Osteoblast (primary cell): ENCODE data around the gene DUS1L. TPM values are rescaled to one million over a fixed set of nuclear protein-coding genes. Genes with fewer than 3 reads are reported as not detected.

Experiments used
- DNase-seq: peaks from one replicate; pipeline ENCODE4 v3.0.0; 2011; ENCODE audit warnings: low spot score, mixed read lengths; ENCODE audit not compliant: insufficient read length; ENCODE audit errors: missing footprints
- H2AFZ ChIP-seq: 2 replicates; pipeline ENCODE4 v1.6.0; 2011; ENCODE audit warnings: mild to moderate bottlenecking, low read length
- H3K27ac ChIP-seq: 2 replicates; pipeline ENCODE4 v1.5.1; 2011; ENCODE audit warnings: mild to moderate bottlenecking, low read depth, low read length, moderate library complexity
- H3K27me3 ChIP-seq: 2 replicates; pipeline ENCODE4 v1.6.0; 2012; ENCODE audit warnings: mild to moderate bottlenecking, control low read depth, inconsistent platforms, low read length, moderate library complexity; ENCODE audit not compliant: insufficient read depth
- H3K36me3 ChIP-seq: 2 replicates; pipeline ENCODE4 v1.5.1; 2011; ENCODE audit warnings: mild to moderate bottlenecking, low read length, control low read depth, moderate library complexity; ENCODE audit not compliant: insufficient read depth
- H3K4me1 ChIP-seq: 2 replicates; pipeline ENCODE4 v1.5.1; 2011; ENCODE audit warnings: mild to moderate bottlenecking, low read length, control low read depth, moderate library complexity; ENCODE audit not compliant: insufficient read depth
- H3K4me2 ChIP-seq: 2 replicates; pipeline ENCODE4 v1.6.0; 2011; ENCODE audit warnings: mild to moderate bottlenecking, low read length; ENCODE audit not compliant: insufficient read depth
- H3K4me3 ChIP-seq: fragments of 200-600 bp; sonication (generic); 3 replicates; pipeline ENCODE4 v1.5.1; 2012; ENCODE audit warnings: mild to moderate bottlenecking, low read length, inconsistent platforms; ENCODE audit not compliant: insufficient read depth
- H3K79me2 ChIP-seq: 2 replicates; pipeline ENCODE4 v1.6.0; 2012; ENCODE audit warnings: mild to moderate bottlenecking, low read length, control low read depth, inconsistent platforms; ENCODE audit not compliant: insufficient read depth
- H3K9me3 ChIP-seq: 2 replicates; pipeline ENCODE4 v1.5.1; 2011; ENCODE audit warnings: low read depth, low read length, control low read depth
- H4K20me1 ChIP-seq: 2 replicates; pipeline ENCODE4 v1.6.0; 2012; ENCODE audit warnings: mild to moderate bottlenecking, low read length, control low read depth; ENCODE audit not compliant: insufficient read depth
- total RNA-seq: library from RNA; depleted of rRNA; stranded (reverse); fragments of >200 nt; gene quantifications from 2 replicates; pipeline ENCODE4 v1.2.3, GENCODE V29; 2012
- TF ChIP-seq, protein P1 (sequence below): IDR thresholded peaks from 2 replicates; pipeline ENCODE4 v1.5.1; 2011; ENCODE audit warnings: mild to moderate bottlenecking, low read depth, low read length, moderate library complexity; ENCODE audit errors: extremely low read depth

Gene DUS1L
- total RNA-seq, 1 donor = 43.8 TPM

DNA sequence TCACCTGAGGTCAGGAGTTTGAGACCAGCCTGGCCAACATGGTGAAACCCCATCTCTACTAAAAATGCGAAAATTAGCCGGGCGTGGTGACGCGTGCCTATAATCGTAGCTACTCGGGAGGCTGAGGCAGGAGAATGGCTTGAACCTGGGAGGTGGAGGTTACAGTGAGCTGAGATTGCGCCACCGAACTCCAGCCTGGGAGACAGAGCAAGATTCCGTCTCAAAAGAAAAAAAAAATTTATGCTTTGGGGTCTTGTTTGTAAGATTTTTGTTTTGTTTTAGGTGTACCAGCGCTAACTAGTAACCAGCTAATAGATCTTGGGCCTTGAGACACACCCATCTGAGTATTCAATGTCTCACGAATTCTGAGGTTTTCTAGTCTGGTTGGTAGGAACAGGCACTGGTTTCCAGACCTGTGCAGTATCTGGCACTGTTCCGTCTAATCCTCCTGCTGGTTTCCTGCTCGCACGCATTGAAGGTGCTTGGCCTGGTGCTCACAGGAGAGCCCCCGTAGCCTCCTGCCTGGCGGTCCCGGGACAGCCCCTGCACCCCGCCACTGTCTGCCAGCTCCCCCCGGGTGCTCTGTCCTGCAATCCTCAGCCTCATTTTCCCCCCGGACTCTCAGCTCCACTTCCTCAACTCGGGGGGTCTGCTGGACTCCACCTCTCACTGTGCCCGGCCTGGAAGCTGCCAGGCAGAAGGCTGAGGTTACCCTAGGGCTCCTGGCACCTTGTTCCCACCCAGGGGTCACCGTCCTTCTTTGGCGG, 10.6 kb upstream of the DUS1L start:
- TF ChIP-seq, protein P1, sequence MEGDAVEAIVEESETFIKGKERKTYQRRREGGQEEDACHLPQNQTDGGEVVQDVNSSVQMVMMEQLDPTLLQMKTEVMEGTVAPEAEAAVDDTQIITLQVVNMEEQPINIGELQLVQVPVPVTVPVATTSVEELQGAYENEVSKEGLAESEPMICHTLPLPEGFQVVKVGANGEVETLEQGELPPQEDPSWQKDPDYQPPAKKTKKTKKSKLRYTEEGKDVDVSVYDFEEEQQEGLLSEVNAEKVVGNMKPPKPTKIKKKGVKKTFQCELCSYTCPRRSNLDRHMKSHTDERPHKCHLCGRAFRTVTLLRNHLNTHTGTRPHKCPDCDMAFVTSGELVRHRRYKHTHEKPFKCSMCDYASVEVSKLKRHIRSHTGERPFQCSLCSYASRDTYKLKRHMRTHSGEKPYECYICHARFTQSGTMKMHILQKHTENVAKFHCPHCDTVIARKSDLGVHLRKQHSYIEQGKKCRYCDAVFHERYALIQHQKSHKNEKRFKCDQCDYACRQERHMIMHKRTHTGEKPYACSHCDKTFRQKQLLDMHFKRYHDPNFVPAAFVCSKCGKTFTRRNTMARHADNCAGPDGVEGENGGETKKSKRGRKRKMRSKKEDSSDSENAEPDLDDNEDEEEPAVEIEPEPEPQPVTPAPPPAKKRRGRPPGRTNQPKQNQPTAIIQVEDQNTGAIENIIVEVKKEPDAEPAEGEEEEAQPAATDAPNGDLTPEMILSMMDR = no peak
- DNase-seq = no peak

DNA sequence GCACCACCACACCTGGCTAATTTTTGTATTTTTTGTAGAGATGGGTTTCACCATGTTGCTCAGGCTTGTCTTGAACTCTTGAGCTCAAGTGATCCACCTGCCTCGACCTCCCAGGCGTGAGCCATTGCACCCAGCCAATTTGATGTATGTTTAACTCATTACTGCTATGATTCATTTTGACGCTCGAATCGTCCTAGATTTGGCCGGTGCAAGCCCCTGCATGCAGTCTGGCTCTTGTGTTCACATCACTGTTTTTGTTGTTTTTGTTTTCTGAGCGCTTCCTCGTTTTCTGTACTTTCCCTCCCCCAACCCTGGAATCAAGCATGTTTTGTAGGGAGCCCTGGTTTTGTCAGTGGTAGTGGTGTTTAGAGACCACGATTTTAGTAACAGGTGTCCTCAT, 7.8 kb upstream of the DUS1L start:
- Histone ChIP-seq H3K9me3 (no peaks in the 10 kb centered on the region), H3K4me1 (no peaks in the 10 kb centered on the region), H3K27ac (no peak overlapping the region), H3K4me2 (no peak overlapping the region), H3K79me2 (no peaks in the 10 kb centered on the region), H3K27me3 (no peaks in the 10 kb centered on the region), H3K4me3 (no peak overlapping the region), H4K20me1 (no peaks in the 10 kb centered on the region), H3K36me3 (peaks cover 2% of the 10 kb centered on the region), H2AFZ (no peak overlapping the region)
- DNase-seq = no peak
- TF ChIP-seq, protein P1 = no peak

More for the DNA sequence above, 10.6 kb upstream of the DUS1L start:
- Histone ChIP-seq H3K36me3 (peaks cover 20% of the 10 kb centered on the region), H4K20me1 (no peaks in the 10 kb centered on the region), H2AFZ (no peak overlapping the region), H3K27ac (no peak overlapping the region), H3K4me1 (no peaks in the 10 kb centered on the region), H3K9me3 (no peaks in the 10 kb centered on the region), H3K27me3 (no peaks in the 10 kb centered on the region), H3K4me2 (no peak overlapping the region), H3K4me3 (no peak overlapping the region), H3K79me2 (no peaks in the 10 kb centered on the region)

DNA sequence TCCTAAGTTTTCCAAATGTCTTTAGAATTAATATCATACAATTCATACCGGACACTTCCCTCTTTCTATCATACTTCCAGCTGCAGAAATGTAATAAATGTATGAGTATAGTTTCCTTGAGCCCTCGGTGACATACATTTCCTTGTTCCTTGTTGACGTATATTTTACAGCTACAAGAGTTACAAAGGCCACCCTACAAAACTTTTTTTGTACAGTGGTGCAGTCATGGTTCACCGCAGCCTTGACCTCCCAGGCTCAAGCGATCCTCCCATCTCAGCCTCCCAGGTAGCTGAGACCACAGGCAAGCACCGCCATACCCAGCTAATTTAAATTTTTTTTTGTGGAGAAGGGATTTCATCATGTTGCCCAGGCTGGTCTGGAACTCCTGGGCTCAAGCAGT, 7.2 kb upstream of the DUS1L start:
- H2AFZ ChIP-seq = no peak overlapping the region
- H3K9me3 ChIP-seq = no peaks in the 10 kb centered on the region
- TF ChIP-seq, protein P1 = no peak
- no peaks in the 10 kb centered on the region for H3K27me3 ChIP-seq
- H4K20me1 ChIP-seq = no peaks in the 10 kb centered on the region
- H3K36me3 ChIP-seq = no peaks in the 10 kb centered on the region
- no peak overlapping the region for H3K27ac ChIP-seq
- H3K4me2 ChIP-seq = no peak overlapping the region
- no peaks in the 10 kb centered on the region for H3K79me2 ChIP-seq
- H3K4me3 ChIP-seq = no peak overlapping the region
- H3K4me1 ChIP-seq = no peaks in the 10 kb centered on the region
- DNase-seq = no peak

DNA sequence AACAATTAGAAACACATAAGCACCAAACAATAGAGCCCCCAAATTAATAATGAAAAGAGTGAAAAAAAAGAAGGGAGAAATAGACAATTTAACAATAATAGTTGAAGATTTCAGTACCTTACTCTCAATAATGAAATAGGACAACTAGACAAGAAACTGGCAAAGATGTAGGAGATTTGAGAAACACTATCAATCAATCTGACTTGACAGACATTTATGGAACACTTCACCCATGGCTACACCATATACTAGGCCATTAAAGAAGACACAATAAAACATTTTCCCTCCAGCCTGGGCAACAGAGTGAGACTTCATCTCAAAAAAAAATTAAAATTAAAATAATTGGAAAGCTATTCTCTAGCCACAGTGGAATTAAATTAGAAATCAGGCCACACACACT, 5.0 kb upstream of the DUS1L start:
- no peak for DNase-seq
- Histone ChIP-seq H3K4me2 (no peak overlapping the region), H3K36me3 (no peaks in the 10 kb centered on the region), H3K4me3 (no peak overlapping the region), H3K27me3 (no peaks in the 10 kb centered on the region), H4K20me1 (no peaks in the 10 kb centered on the region), H3K9me3 (no peaks in the 10 kb centered on the region), H3K27ac (no peak overlapping the region), H2AFZ (no peak overlapping the region), H3K4me1 (peaks cover 7% of the 10 kb centered on the region), H3K79me2 (peaks cover 8% of the 10 kb centered on the region)
- TF ChIP-seq, protein P1 = no peak
